GM21576 (cell line): Measurements from ENCODE around the gene RASL10B.
"Not testable (repeated sequence)": the region's sequence is repeated elsewhere in the genome, so short reads cannot be mapped to it uniquely, and the experiment has no call there.

ENCODE experiments used
- ATAC-seq: cut with Tn5 transposase; IDR thresholded peaks from one replicate; pipeline ENCODE4 v1.9.1; 2021; ENCODE audit warnings: mild to moderate bottlenecking, moderate library complexity; ENCODE audit not compliant: unreplicated experiment

The RASL10B gene

DNA sequence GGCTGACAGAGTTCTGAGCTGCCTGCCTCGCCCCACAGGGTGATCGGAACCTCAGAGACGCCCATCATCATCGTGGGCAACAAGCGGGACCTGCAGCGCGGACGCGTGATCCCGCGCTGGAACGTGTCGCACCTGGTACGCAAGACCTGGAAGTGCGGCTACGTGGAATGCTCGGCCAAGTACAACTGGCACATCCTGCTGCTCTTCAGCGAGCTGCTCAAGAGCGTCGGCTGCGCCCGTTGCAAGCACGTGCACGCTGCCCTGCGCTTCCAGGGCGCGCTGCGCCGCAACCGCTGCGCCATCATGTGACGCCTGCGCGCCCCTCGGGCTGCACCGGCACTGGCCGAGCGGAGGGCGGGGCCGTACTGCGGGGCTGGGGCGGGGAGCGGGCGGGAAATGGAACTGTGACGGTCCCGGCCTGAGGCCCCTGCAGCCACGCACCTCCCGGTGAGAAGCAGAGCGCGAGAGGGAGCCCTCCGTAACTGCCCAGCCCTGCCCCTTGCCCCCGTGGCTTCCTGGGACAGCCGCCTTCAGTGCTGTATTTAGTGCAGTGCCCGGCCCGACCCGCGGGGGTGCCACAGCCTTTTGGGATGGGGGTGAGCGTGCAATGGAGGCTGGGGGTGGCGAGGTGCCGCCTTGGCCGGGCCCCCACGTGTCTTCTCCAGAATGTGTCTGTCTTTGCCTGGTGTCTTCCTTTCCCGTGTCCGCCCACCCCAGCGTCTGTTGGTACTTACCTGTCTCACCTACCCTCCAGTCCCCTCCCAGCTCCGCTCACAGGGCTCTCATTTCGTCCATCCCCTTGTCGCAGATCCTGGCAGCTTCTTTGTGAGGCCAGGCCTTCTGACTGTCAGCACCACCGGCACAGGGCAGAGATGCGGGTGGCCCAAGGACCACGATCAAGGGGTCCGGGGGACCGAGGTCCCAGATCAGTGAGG lies 9.8 kb downstream of the RASL10B start:
- ATAC-seq = no peak

DNA sequence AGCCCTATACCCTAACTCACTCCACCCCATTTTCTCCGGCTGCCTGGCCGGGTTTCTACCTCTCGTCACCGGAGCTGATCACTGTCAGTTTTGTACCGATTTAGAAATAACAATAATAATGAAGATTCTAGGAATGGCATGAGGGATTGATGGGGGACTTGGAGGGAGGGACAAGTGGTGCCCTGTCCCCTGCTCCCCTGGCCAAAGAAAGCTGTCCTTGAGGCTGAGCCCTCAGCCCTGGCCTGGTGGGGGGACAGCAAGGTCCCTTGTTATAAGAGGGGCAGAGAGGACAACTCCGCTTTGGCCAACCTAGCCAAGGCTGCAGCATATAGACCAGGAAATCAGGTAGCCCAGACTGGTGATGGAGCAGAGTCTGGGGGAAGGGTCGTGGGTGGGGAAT lies 11.1 kb downstream of the RASL10B start:
- no peak for ATAC-seq

DNA sequence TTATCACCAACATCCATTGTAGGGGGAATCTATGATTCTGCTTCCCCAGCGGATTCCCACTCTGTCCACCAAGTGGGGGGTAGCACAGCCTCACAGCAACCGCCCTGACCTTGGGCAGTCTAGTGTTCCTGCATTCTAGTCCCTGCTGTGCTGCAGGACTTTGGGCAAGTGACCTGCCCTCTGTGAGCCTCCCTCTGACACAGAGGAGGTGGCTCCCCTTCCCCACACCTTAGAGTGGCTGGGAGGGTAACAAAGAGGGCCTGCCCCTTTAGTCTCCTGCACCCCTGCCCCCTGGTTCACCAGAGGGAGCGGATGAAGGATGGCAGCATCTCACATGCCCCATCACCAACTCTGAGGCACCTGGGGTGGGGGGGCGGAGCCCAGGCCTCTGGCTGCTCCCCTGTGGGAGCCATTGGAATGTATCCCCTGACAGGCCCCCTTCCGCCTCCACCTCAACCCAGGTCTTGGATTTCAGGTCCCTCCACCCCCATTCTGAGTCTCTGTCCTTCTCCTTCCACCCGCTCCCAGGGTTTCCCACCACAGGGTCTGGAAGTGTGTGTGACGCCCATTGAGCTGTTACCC lies 11.5 kb downstream of the RASL10B start:
- ATAC-seq = no peak

DNA sequence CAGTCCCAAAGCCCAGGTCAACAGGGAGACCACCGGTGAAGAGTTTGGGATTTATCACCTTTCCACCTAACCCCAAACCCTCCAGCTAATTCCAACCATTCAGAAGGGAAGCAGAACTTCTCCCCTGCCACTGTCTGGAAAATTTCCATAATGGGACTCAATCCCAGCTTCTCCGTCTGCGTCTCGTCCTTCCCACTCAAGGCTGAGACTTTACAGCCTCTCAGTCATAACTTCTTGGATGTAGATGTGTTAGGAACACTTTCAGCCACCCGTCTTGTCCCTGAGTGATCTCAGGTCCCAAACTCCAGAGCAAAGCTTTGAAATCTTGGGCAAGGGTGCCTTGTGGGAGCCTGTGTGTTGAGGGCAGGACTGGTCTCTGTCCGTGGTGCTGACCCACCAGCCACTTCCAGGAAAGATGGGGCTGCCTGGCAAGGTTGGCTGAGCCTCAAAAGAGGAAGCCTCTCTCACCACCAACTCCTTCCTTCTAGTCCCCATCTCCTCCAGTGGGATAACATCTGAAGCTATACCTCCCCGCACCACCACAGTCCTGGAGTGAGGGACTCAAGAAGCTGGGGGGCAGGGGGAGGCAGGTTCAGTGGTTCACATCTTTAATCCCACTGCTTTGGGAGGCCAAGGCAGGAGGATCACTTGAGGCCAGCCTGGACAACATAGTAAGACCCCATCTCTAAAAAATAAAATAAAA lies 12.3 kb downstream of the RASL10B start:
- ATAC-seq = no peak

DNA sequence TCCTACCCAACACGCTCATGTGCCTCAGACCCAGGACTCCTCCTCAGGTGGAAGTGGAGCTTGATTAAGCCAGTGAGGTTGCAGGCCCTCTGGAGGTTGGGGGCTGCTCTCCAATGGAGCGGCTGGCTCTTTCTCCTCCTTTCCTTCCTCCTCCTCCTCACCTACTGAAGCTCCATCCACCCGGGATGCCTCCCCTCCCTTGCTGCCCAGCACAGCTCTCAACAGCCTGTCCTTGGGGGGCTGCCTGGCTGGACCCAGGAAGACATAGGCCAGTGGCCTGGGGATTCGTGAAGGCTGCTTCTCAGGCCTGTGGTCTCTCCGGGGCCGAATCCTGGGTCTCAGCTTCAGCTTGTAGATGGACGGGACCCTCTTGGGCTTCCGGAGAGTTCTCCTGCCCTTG lies 13.4 kb downstream of the RASL10B start:
- no peak for ATAC-seq

DNA sequence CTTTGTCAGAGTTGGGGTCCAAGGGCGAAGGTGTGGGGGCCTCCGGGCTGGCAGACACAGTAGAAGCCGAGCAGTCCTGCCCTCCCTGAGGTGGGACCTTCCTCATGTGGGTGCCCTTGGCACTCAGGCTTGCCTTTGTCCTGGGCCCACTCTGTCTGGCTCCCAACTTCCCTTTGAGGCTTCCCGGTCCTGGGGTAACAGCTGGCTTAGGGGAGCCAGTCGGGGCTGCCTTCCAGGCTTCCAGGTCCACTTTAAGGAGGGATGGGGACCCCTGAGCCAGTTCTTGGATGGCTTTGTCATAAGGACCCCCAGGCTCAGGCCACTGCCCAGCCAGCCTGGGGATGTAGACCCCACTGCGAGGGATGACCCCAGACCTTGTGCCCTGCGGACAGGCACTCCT lies 13.8 kb downstream of the RASL10B start:
- ATAC-seq = no peak

DNA sequence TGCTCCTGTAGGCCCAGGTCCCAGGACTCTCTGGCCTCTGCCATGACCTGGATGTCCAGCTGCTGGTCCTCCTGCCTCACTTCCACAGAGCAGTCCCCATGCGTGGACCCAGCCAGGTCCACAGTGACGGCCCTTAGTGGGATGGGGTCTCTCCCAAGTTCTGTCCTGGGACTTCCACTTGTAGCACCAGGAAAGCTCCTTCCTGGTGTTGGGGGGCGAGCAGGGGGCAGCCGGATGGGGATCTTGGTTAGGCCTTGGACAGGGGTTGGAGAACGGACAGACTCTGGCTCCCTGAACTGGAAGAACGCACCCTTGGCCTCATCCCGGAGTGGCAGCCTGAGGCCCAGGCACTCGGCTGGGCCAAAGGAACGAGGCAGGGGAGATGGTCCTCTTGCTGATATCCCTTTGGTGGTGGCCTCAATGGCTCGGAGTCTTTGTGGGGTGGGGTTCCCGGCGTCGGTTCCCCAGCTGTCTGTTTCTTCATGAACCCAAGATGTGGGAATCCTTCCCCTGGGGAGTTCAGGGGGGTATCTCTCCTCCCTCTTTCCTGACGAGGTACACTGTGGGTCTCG lies 14.4 kb downstream of the RASL10B start:
- ATAC-seq = no peak

DNA sequence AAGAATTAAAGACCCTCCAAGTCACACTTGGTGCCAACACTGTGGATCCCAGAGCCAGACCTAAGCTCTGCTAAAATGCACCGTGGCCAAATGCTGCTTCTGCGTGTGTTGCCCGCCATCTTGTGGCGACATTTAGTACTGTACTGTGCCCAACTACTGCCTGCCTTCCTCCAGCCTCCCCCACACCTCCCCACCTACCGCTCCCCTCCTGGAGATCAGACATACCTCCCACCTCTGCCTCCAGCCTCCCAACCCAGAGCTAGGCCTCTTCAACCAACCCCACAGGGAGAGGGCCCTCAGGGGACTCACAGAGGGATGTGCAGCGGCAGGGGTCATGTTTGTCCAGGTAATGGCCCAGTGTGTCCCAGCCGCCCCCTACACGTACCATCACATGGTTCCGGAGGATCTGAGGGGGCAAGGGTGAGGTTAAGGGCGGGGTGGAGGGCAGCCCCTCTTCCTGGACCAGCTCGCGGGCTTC lies 16.1 kb downstream of the RASL10B start:
- ATAC-seq = no peak

DNA sequence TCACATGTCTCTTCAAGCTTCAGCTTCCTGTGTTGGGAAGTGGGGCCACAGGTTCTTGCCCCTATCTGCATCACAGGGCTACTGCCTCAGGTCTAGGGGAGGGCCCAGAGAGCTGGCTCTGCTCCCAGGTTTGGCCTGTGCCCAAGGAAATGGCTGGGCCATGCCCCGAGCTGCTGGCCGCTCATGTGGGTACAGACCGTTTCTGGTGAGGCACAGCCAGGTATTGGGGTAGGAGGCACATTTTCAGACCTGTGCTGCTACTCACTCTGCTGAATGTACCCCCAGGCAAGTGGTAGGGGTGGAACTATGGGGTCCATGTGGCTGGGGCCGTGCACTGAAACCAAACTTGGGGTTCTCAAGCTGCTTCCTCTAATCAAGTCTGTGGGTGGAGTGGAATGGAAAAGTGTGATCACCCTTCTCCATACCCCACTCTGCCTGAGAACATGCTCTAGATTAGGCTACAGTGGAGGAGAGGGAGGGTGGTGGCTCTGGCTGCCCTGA lies 17.0 kb downstream of the RASL10B start:
- no peak for ATAC-seq

DNA sequence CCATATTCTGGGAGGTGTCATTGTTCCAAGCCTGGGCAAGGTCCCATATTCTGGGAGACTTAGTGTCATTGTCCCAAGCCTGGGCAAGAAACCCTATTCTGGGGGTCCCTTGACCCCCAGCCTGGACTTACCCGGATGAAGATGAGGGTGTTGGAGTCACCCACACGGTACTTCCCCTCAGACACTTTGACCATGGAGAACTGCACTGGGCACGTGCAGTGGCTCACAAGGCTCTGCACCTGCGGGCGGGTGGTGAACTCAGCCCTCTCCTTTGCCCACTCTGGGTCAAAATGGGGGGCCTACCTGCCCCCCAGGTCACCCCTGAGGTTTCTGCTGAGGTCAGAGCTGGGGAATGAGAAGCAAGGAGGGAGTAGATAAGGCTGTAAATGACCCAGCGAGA lies 17.5 kb downstream of the RASL10B start:
- ATAC-seq = no peak

DNA sequence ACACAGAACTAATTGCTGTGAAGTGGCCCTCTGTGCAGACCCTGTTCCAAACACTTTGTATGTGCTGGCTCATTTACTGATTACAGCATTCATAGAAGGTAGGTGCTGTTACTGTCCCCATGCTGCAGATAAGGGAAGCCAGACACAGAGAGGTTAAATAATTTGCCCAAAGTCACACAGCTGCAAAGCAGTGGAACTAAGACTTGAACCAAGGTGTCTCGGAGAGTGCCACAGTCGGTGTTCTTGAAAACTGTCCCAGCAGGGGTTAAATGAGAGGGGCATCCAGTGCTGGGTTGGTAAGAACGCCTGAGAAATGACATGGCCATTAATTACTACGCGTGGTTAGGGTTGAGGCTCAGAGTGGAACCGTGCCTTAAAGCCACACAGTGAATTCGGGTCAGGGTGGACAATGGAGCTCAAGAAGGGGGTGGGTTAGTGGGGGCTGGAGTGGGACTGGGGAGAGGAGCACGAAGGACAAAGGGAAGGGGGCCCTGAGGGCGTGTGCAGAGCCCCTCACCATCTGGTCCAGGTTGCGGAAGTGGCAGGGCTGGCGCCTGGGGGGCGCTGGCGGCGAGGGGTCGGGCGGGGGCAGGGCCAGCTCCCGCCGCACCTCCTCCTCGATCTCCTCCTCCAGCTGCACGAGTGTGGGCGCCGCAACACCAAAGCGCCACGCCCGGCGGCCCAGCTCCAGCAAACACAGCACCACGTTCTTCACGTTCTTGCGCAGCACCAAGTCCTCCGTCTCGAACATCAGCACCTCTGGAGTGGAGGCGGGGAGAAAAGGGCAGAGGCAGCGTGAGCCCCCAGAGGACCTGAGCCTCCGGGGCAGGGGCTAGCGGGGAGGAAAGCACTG lies 18.3 kb downstream of the RASL10B start:
- ATAC-seq = no peak

DNA sequence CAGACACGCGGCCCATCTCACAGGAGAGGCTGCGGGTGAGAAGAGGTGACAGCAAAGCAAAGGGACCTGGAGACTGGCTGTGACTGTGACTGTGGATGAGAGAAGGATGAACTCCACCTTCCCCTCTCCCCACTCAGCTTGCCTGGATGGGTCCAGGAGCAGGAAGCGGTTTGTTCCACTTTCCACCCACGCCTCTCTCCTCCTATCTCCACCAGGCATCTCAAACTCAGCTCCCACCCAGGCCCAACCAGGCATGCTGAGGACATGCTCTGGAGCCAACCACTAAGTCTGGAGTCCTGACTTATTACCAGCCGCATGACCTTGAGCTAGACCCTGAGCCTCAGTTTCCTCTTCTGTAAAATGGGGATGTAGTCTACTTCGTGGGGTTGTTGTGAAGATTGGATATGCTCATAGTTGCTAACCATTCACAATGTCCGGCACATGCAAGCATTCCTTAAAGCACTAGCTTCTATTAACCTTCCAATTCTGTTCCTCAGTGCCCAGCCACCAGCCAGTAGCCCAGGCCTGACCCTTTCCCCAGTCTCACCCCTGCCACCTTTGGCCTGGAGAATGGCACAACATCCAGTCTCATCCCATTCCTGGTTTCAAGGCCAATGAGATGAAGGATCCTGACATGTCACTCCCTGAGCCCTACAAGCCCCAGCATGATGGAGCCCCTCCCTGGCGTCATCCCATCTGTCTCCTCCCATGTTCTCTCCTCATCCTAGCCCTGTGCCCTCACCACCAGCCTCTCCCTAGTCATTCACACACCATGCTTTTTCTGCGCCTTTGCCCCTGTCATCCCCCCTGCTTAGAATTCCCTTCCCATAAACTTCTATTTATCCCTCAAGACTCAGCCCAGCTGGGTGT lies 19.3 kb downstream of the RASL10B start:
- ATAC-seq = no peak

DNA sequence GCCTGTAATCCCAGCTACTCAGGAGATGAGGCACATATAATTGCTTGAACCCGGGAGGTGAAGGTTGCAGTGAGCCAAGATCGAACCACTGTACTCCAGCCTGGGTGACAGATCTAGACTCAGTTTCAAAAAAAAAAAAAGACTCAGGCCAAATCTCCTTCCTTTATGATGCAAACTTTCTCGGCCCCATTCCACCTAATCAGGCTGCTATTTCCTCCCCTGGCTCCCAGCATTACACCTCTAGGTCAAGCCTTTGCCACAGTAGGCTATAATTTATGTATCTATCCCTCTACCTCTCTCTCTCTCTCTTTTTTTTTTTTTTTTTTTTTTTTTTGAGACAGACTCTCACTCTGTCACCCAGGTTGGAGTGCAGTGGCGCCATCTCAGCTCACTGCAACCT lies 20.1 kb downstream of the RASL10B start:
- not testable (repeated sequence) for ATAC-seq

DNA sequence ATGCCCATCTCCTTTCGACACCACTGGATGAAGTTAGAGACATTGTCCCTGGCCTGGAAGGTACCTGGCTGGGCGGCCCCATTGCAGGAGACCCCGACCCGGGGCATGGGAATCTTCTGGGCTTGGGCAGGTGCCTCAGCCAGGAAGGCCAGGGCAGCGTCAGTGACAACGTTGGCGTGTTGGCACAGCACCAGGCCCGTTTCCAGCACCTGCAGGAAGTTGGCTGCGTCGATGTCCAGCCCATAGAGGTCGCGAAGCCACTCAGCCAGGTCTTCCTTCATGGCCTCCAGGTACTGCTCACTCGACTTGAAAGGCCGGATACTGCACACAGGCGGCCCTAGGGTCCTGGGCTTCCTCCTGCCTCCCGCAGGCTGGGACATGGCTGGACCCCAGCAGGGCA lies 21.0 kb downstream of the RASL10B start:
- ATAC-seq = no peak

DNA sequence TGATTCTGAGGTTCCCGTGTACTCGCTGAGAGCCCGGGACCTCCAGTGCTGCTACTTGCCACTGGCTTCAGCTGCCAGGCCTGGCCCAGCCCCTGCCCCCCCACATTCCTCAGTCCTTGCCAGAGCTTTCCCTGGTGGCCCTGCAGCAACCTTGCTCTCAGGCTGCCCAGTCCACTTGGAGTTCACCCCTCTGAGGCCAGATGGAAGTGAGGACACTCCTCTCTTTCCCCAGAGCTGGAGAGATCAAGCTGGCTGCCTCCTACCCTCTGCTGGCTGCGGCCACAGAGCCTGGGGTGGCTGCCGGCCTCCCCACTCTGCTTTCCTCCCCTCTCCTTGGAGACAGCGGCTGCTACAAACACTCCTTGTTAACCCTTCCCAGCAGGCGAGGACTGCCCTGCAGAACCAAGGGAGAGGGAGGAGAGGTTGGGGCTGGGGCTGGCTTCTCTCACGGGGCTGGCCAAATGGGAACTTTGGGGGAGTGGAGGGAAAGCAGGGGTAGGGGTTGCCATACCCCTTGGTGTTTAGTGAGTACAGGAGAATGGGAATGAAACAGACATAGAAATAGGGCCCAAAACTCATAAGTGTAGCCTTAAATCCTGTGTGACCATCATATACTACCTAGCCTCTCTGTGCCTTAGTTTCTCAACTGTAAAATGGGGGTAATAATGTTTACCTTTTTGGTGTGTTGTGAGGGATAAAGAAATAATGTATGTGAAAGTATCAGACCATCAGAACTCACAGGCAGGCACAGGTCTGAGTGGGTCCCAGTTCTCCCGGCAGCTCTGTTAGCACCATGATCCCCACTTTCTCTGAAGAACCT lies 21.7 kb downstream of the RASL10B start, which contains the start of gene GAS2L2:
GAS2L2 (minus strand) TSS at position 295 of the 820 bp plus-strand sequence. CDS start 389 bp downstream, outside the sequence.
- ATAC-seq = no peak

DNA sequence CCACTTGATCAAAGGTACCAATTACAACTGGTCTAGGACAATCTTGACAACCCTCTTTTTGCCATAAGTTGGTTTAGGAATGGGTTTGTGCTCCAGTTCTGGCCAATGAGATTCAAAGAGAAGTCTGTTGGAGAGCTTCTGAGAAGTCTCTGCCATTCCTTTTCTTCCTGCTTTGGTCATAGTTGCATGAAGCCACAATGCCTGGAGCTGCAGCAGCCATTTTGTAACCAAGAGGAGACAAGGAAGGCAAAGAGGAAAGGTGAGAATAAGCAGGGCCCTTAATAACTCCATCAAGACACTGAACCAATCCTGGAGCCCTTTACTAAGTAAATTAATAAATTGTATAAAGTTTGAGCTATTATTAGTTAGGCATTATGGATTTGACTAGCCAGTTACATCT lies 25.8 kb downstream of the RASL10B start:
- no peak for ATAC-seq

DNA sequence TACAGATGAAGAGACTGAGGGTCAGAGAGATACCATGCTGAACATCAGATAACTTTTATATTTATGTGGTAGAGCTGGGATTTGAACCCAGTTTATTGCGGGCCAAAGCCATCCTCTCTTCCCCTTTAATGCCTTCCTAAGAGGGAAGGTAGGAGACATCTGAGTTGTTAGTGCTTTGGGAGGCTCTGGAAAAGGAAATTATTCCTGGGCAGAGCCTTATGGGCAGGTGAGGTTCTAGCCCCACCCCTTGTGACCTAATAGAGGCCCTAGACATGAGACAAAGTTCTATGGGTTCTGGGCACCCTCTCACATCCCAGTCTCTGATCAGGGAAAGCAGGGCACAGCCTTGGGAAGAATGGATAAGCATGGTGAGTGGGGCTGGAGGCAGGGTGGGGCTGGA lies 29.1 kb downstream of the RASL10B start, which contains the start of gene C17orf50:
C17orf50 (plus strand) TSS at position 301 of the 400 bp plus-strand sequence; CDS start at position 356, 55 bp downstream.
- ATAC-seq = no peak

DNA sequence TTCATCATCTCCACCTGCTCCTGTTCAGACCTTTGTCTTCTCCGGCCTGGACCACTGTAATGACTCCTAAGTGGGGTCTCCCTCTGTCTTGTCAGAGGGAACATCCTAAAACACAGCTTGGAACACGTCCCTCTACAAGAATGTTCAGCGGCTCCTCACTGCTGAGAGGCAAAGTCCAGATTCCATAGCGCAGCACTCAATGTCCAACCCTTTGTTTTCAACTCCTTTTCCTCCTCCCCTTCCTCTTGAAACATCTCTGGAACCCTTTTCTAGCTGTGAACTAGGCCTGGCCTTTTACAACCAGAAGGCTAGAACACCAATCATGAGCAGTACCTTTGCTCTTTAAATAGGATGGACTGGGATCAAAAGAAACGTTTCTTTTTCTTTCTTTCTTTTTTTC lies 30.2 kb downstream of the RASL10B start:
- no peak for ATAC-seq
